GM19328 (cell line): ENCODE data around the gene MTHFR.

Source experiments
- ATAC-seq: cut with Tn5 transposase; IDR thresholded peaks from one replicate; pipeline ENCODE4 v1.9.1; 2021; ENCODE audit warnings: mild to moderate bottlenecking, moderate library complexity; ENCODE audit not compliant: unreplicated experiment

The MTHFR gene

GRCh38 chr1:11783556-11783955, 22.2 kb downstream of the MTHFR start:
- ATAC-seq: no peak

- no peak for ATAC-seq
These were observed 23.5 kb downstream of the MTHFR start for GRCh38 chr1:11782127-11782708.

- no peak for ATAC-seq
These were observed 24.5 kb downstream of the MTHFR start for GRCh38 chr1:11781297-11781696.

- no peak for ATAC-seq
These were observed 25.2 kb downstream of the MTHFR start for GRCh38 chr1:11780380-11781147.

GRCh38 chr1:11779715-11780379, 25.9 kb downstream of the MTHFR start:
- ATAC-seq: no peak

GRCh38 chr1:11778844-11779623, 26.7 kb downstream of the MTHFR start:
- ATAC-seq: no peak

GRCh38 chr1:11778336-11778735, 27.4 kb downstream of the MTHFR start:
- no peak for ATAC-seq

GRCh38 chr1:11777658-11778322, 28.0 kb downstream of the MTHFR start:
- no peak for ATAC-seq

- no peak for ATAC-seq
These were observed 31.0 kb downstream of the MTHFR start for GRCh38 chr1:11774753-11775152.

- ATAC-seq: no peak
These were observed 33.3 kb downstream of the MTHFR start for GRCh38 chr1:11772458-11772857.

GRCh38 chr1:11771481-11772043, 34.2 kb downstream of the MTHFR start:
- ATAC-seq: no peak

- ATAC-seq: no peak
These were observed 35.8 kb downstream of the MTHFR start for GRCh38 chr1:11770011-11770410.

GRCh38 chr1:11769274-11769673, 36.5 kb downstream of the MTHFR start:
- ATAC-seq: no peak

GRCh38 chr1:11768821-11769220, 36.9 kb downstream of the MTHFR start:
- ATAC-seq: no peak

- no peak for ATAC-seq
These were observed 37.7 kb downstream of the MTHFR start for GRCh38 chr1:11767922-11768704.

GRCh38 chr1:11766429-11766776, 39.4 kb downstream of the MTHFR start:
- no peak for ATAC-seq

- ATAC-seq: no peak
These were observed 39.9 kb downstream of the MTHFR start for GRCh38 chr1:11765661-11766428.

- no peak for ATAC-seq
These were observed 41.2 kb downstream of the MTHFR start for GRCh38 chr1:11764519-11764918.

- ATAC-seq: no peak
These were observed 41.6 kb downstream of the MTHFR start for GRCh38 chr1:11764115-11764514.
